GM19035 (cell line): ENCODE results near the gene ZCCHC7.
"Not testable (repeated sequence)": the region's sequence is repeated elsewhere in the genome, so short reads cannot be mapped to it uniquely, and the experiment has no call there.

Experiments used
- ATAC-seq: cut with Tn5 transposase; IDR thresholded peaks from one replicate; pipeline ENCODE4 v1.9.1; 2021; ENCODE audit not compliant: unreplicated experiment

ZCCHC7 gene

GRCh38 chr9:37395663-37396062 is 275.3 kb downstream of the ZCCHC7 start:
- ATAC-seq: no peak

- not testable (repeated sequence) for ATAC-seq
Observed at GRCh38 chr9:37397948-37398347, 277.6 kb downstream of the ZCCHC7 start.

- ATAC-seq: no peak
Observed at GRCh38 chr9:37398464-37399025, 278.2 kb downstream of the ZCCHC7 start.

GRCh38 chr9:37399336-37399735 is 279.0 kb downstream of the ZCCHC7 start:
- no peak for ATAC-seq

- no peak for ATAC-seq
Observed at GRCh38 chr9:37404590-37404989, 284.2 kb downstream of the ZCCHC7 start.

GRCh38 chr9:37405350-37405749 is 285.0 kb downstream of the ZCCHC7 start:
- no peak for ATAC-seq

- no peak for ATAC-seq
Observed at GRCh38 chr9:37405764-37406380, 285.5 kb downstream of the ZCCHC7 start.

GRCh38 chr9:37406603-37407401 is 286.4 kb downstream of the ZCCHC7 start:
- ATAC-seq: no peak

- no peak for ATAC-seq
Observed at GRCh38 chr9:37407468-37407867, 287.1 kb downstream of the ZCCHC7 start.
